Measurements from ENCODE around the gene NTN1.

The NTN1 gene

DNA sequence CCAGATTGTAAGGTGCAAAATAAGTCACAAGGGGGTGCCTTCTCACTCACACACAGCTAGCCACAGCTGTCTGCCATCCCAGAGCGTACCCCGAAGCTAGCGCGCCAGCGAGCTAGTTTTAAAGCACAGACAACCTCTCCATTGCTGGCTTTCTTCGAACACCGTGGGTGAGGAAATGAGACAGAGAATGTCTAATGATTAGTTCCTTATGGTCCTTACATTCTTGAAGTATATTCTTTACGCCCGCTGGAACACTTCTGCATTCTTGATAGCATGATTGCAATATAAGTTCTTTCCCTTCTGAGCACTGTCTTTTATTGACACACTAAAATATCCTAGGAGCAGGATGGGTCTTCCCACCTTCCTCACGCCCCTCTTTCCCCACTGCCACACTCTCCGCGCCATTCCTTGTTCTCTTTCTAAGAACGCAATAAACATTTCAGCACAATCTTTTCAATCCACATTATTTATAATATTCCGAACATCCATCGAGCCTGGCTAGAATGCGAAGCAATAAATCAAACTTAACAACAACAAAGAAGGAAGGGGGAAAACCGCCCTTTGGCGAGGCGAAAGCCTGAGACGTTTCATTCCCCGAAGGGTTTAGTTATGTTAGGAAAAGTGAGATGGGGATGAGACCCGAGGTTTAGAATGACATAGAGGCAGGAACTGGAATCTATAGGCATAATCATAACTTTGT lies 251.3 kb downstream of the NTN1 start:
- DNase-seq (ENCODE audit: low read depth, low spot score): peak; percentile 5
- ChIA-PET POLR2A (no interaction called here), CTCF (interaction anchor here (1.1 to 1.2 kb wide), 2 partner anchors 53 to 198 kb away, joined by 3 read pairs; no protein-coding TSS in a partner anchor)
- TF ChIP-seq, protein P1, sequence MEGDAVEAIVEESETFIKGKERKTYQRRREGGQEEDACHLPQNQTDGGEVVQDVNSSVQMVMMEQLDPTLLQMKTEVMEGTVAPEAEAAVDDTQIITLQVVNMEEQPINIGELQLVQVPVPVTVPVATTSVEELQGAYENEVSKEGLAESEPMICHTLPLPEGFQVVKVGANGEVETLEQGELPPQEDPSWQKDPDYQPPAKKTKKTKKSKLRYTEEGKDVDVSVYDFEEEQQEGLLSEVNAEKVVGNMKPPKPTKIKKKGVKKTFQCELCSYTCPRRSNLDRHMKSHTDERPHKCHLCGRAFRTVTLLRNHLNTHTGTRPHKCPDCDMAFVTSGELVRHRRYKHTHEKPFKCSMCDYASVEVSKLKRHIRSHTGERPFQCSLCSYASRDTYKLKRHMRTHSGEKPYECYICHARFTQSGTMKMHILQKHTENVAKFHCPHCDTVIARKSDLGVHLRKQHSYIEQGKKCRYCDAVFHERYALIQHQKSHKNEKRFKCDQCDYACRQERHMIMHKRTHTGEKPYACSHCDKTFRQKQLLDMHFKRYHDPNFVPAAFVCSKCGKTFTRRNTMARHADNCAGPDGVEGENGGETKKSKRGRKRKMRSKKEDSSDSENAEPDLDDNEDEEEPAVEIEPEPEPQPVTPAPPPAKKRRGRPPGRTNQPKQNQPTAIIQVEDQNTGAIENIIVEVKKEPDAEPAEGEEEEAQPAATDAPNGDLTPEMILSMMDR (IDR thresholded peaks at IDR 0.05; ENCODE audit: insufficient read depth, low read length, missing control alignments): no peak
- no peak overlapping the region; the same call in 1 of the 2 replicates for H3K4me3 ChIP-seq (ENCODE audit: low read depth, low read length)

DNA sequence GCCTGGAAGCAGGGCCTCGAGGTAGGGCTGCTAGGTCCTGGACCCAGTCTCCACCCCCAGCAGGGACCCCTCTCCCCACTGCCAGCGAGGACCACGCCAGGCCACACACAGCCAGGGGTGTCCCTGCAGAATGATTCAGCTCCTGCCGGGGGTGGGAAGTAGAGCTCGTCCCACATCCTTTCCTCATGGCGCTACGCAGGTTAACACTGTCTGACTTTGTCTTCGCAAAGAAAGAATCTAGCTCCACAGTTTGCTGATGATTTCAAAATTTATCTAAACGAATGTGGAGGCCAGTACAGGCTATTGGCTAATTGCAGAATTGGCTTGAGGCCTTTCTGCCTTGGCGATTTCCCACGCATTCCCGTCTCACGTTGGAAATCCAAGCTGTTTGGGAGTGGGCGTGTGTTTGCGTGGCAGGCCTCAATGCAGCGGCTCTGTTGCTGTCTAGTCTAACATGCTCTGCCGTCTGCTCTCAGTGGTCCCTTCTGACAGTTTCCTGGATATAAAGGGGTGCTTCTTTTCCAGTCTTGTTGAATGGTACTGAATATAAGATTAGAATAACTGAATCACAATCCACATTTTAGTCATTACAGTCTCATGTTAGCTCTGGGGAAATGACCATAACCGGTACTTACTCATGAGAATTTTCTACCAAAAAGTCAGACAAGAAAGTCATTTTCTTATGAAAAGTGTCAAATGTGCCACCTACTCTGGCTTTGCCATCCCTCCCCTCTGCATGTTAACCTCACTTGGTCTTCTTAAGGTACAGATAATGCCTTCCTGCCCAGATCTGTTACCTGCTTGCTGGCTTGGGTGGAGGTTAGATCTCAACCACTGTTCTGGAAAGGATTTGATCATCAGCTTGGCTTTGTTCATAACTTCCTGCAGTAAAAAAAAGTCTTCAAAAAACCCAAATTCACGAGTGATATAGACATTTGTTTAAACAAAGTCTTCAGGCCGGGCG lies 252.4 kb downstream of the NTN1 start:
- ChIA-PET POLR2A (no interaction called here), CTCF (interaction anchor here (1.1 kb wide), 1 partner anchor 54 kb away, joined by 3 read pairs; no protein-coding TSS in a partner anchor)
- no peak overlapping the region for H3K4me3 ChIP-seq (ENCODE audit: low read depth, low read length)
- no peak for DNase-seq (ENCODE audit: low read depth, low spot score)
- TF ChIP-seq, protein P1 (IDR thresholded peaks at IDR 0.05; ENCODE audit: insufficient read depth, low read length, missing control alignments): no peak

DNA sequence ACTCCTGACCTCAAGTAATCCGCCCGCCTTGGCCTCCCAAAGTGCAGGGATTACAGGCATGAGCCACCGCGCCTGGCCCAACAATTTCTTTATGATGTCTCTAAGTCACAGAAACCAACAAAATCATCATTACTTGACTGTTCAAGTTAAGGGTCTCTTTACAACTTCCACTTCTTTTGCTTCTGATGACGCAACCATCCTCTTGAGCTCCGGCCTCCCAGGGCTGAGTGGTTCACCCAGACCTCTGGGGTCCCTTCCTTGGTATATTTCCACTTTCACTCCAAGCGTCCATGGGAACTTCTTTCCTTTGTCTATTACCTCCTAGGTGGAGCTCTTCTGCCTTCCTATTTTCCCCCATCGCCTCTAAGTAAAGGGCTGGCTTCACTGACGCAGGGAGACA lies 253.7 kb downstream of the NTN1 start:
- H3K4me3 ChIP-seq (ENCODE audit: low read depth, low read length): no peak overlapping the region
- ChIA-PET POLR2A (no interaction called here), CTCF (interaction anchor here (1.2 to 1.3 kb wide), 2 partner anchors 14 to 245 kb away, joined by 3 read pairs; no protein-coding TSS in a partner anchor)
- DNase-seq (ENCODE audit: low read depth, low spot score): no peak
- TF ChIP-seq, protein P1 (IDR thresholded peaks at IDR 0.05; ENCODE audit: insufficient read depth, low read length, missing control alignments): no peak

DNA sequence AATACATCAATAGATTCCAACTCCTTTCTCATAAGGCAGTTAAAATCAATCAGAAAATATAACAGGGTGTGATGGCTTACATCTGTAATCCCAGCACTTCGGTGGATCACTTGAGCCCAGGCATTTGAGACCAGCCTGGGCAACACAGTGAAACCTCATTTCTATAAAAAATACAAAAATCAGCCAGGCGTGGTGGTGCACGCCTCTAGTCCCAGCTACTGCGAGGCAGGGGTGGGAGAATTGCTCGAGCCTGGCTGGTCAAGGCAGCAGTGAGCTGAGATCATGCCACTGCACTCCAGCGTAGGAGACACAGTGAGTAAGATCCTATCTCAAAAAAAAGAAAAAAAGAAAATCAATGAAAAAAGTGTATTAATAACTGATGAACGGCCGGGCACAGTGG lies 258.6 kb downstream of the NTN1 start:
- TF ChIP-seq, protein P1 (IDR thresholded peaks at IDR 0.05; ENCODE audit: insufficient read depth, low read length, missing control alignments): no peak
- ChIA-PET POLR2A (no interaction called here), CTCF (no interaction called here)
- no peak for DNase-seq (ENCODE audit: low read depth, low spot score)
- H3K4me3 ChIP-seq (ENCODE audit: low read depth, low read length): no peak overlapping the region

DNA sequence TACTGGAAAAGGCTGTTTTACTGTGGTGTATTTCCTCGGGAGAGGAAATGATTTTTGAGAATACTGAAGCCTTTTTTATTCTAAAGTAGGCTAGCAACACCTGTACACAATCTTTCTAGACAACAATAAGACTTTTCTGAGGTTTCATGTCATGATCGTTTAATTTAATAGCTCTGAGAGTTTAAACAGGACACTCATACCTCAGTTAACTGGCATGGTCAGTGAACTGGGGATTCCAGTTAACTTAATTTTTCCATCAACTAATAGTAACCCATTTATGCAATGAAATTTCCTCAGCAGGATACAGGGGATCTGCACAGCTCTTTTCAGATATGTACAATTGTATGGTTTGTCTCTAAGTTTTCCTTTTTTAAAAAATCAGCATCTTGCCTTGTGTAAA lies 262.6 kb downstream of the NTN1 start:
- TF ChIP-seq, protein P1 (IDR thresholded peaks at IDR 0.05; ENCODE audit: insufficient read depth, low read length, missing control alignments): no peak
- DNase-seq (ENCODE audit: low read depth, low spot score): no peak
- no peak overlapping the region for H3K4me3 ChIP-seq (ENCODE audit: low read depth, low read length)
- ChIA-PET POLR2A (no interaction called here), CTCF (interaction anchor here (1.3 kb wide), 1 partner anchor 13 kb away, joined by 3 read pairs; no protein-coding TSS in a partner anchor)

DNA sequence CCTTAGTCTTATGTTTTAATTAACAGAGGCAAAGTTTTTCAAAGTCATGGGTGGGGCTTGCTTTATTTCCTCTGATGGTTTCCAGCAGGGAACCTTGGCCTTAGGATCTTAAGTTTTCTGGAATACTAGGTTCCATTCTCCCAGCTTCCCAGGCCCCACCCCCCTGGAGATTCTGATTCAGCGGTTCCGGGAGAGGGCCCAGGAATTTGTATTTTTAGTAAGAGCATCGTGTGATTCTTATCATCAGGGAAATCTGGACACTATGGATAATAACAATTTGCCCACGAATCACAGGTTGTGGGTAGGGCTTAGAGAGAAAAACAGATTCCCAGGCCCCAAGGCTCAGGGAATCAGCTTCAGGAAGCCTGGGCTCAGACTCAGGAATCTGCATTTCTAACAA lies 263.6 kb downstream of the NTN1 start:
- no peak overlapping the region for H3K4me3 ChIP-seq (ENCODE audit: low read depth, low read length)
- ChIA-PET POLR2A (no interaction called here), CTCF (interaction anchor here (1.3 kb wide), 1 partner anchor 12 kb away, joined by 3 read pairs; no protein-coding TSS in a partner anchor)
- no peak for DNase-seq (ENCODE audit: low read depth, low spot score)
- TF ChIP-seq, protein P1 (IDR thresholded peaks at IDR 0.05; ENCODE audit: insufficient read depth, low read length, missing control alignments): no peak
